ENCODE data around the gene ARHGAP12.

The ARHGAP12 gene

GRCh38 chr10:31871266-31872065 lies 57.2 kb downstream of the ARHGAP12 start:
- no peaks in the 10 kb centered on the region for H3K9me3 Mint-ChIP-seq
- H3K4me3 Mint-ChIP-seq = no peak overlapping the region
- H3K36me3 Mint-ChIP-seq (ENCODE audit: low read depth) = no peaks in the 10 kb centered on the region
- no peaks in the 10 kb centered on the region for H3K27me3 Mint-ChIP-seq
- intact Hi-C loops (cut with micrococcal nuclease) = no loop called here
- H3K4me1 Mint-ChIP-seq (ENCODE audit: low read depth) = peaks cover 3% of the 10 kb centered on the region
- no peak overlapping the region for H3K27ac Mint-ChIP-seq

- Mint-ChIP-seq H3K9me3 (no peaks in the 10 kb centered on the region), H3K36me3 (ENCODE audit: low read depth) (no peaks in the 10 kb centered on the region), H3K4me1 (ENCODE audit: low read depth) (peaks cover 20% of the 10 kb centered on the region), H3K27ac (no peak overlapping the region), H3K27me3 (no peaks in the 10 kb centered on the region), H3K4me3 (no peak overlapping the region)
- intact Hi-C loops (cut with micrococcal nuclease) = loop anchor here (10.0 kb wide), 1 partner anchor 347 kb away; no protein-coding TSS in a partner anchor
These were observed 61.0 kb downstream of the ARHGAP12 start for GRCh38 chr10:31867646-31868045.

DNA sequence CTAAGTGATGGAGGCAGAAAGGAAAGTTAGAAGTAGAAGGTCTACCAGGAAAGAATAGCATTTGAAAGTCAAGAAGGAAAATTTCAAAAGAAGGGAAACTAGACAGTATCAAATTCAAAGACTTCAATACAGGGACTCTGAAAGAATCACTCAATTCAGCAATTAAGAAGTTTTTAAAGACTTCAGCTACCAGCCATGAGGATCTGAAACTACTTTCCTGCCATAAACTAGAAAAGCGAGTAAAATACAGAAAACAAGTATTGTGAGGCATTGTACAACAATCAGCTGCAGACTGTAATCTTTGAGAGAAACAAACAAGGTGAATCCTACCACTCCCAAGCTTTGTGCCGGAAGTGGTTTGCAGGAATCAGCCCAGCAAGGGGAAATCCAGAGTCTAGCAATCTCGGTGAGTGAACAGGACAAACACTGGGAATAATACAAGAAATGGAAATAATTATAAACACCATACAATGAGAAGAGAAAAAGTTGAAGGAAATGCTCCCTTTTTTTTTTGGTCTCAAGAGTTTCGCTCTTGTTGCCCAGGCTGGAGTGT lies 62.4 kb downstream of the ARHGAP12 start:
- Mint-ChIP-seq H3K36me3 (ENCODE audit: low read depth) (no peaks in the 10 kb centered on the region), H3K4me1 (ENCODE audit: low read depth) (peaks cover 20% of the 10 kb centered on the region), H3K9me3 (no peaks in the 10 kb centered on the region), H3K27ac (peak overlapping the region; percentile 45), H3K27me3 (no peaks in the 10 kb centered on the region), H3K4me3 (no peak overlapping the region)
- intact Hi-C loops (cut with micrococcal nuclease) = loop anchor here (10.0 kb wide), 1 partner anchor 349 kb away; no protein-coding TSS in a partner anchor

DNA sequence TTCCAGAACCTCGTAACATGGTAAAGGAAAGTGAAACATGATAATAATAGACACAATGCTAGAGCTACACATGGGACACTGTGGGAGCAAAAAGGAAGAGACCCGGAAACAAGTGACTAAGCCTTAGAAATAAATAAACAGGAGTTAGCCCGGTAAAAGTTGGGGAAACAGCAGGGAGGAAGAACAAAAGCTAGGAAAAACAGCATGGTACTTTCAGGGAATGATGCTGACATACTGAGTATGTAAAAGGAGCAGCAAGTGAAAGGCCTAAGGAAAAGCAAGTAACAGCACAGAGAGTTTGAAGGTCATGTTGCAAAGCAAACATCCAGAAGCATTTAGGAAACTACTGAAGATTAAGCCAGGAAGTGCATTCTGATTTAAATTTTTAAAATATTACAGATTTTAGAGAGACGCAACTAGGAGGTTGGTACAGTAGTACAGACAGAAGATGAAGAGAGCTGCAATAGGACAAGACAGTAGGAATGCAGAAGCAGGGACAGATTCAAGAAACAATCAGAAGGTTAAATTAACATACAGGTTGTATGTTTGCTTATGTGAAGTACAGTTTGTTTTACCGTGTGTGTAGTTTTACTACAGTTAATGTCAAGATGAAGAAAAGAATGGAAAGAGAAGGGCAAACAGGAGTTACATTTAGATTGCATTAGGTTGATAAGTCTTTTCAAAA lies 63.7 kb downstream of the ARHGAP12 start:
- H3K36me3 Mint-ChIP-seq (ENCODE audit: low read depth) = no peaks in the 10 kb centered on the region
- intact Hi-C loops (cut with micrococcal nuclease) = loop anchor here (5.0 to 10.0 kb wide), 3 partner anchors 62 to 350 kb away; partner anchors contain the start of gene ARHGAP12
- H3K4me3 Mint-ChIP-seq = no peak overlapping the region
- H3K9me3 Mint-ChIP-seq = no peaks in the 10 kb centered on the region
- H3K4me1 Mint-ChIP-seq (ENCODE audit: low read depth) = peaks cover 20% of the 10 kb centered on the region
- H3K27ac Mint-ChIP-seq = no peak overlapping the region
- no peaks in the 10 kb centered on the region for H3K27me3 Mint-ChIP-seq

GRCh38 chr10:31855033-31855432 lies 73.6 kb downstream of the ARHGAP12 start:
- H3K27ac Mint-ChIP-seq = no peak overlapping the region
- H3K36me3 Mint-ChIP-seq (ENCODE audit: low read depth) = peaks cover 28% of the 10 kb centered on the region
- H3K4me3 Mint-ChIP-seq = no peak overlapping the region
- no peaks in the 10 kb centered on the region for H3K4me1 Mint-ChIP-seq (ENCODE audit: low read depth)
- H3K9me3 Mint-ChIP-seq = no peaks in the 10 kb centered on the region
- H3K27me3 Mint-ChIP-seq = no peaks in the 10 kb centered on the region
- intact Hi-C loops (cut with micrococcal nuclease) = no loop called here

- no peaks in the 10 kb centered on the region for H3K27me3 Mint-ChIP-seq
These were observed 75.0 kb downstream of the ARHGAP12 start for GRCh38 chr10:31853629-31854028.

GRCh38 chr10:31851216-31851615 lies 77.4 kb downstream of the ARHGAP12 start:
- H3K27me3 Mint-ChIP-seq = no peaks in the 10 kb centered on the region
- intact Hi-C loops (cut with micrococcal nuclease) = no loop called here
- no peaks in the 10 kb centered on the region for H3K4me1 Mint-ChIP-seq (ENCODE audit: low read depth)
- no peak overlapping the region for H3K4me3 Mint-ChIP-seq
- H3K9me3 Mint-ChIP-seq = no peaks in the 10 kb centered on the region
- peaks cover 25% of the 10 kb centered on the region for H3K36me3 Mint-ChIP-seq (ENCODE audit: low read depth)
- H3K27ac Mint-ChIP-seq = no peak overlapping the region

More at GRCh38 chr10:31853629-31854028, 75.0 kb downstream of the ARHGAP12 start:
- Mint-ChIP-seq H3K36me3 (ENCODE audit: low read depth) (peaks cover 30% of the 10 kb centered on the region), H3K9me3 (no peaks in the 10 kb centered on the region), H3K27ac (no peak overlapping the region), H3K4me1 (ENCODE audit: low read depth) (no peaks in the 10 kb centered on the region), H3K4me3 (no peak overlapping the region)
- intact Hi-C loops (cut with micrococcal nuclease) = no loop called here

DNA sequence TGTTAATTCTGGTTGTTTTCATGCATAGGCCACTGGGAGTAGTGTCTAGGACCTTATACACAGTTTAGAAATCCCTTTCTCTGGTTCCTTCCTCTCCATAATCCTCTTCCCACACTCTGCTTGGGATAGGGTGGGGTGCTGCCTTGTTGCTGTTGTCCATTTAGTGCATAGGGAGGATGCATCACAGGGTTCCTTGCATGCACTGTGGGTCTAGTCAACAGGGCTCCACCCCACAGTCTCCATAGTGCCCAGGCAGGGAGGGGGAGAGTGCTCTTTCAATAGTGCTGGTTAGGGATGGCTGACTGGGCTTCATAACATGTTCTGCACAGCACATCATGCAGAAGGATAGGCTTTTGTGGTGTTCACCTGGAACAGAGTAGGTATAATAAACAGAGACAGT lies 81.1 kb downstream of the ARHGAP12 start:
- H3K4me3 Mint-ChIP-seq = no peak overlapping the region
- intact Hi-C loops (cut with micrococcal nuclease) = no loop called here
- H3K36me3 Mint-ChIP-seq (ENCODE audit: low read depth) = peaks cover 27% of the 10 kb centered on the region
- H3K9me3 Mint-ChIP-seq = no peaks in the 10 kb centered on the region
- H3K27ac Mint-ChIP-seq = no peak overlapping the region
- no peaks in the 10 kb centered on the region for H3K4me1 Mint-ChIP-seq (ENCODE audit: low read depth)
- H3K27me3 Mint-ChIP-seq = no peaks in the 10 kb centered on the region

DNA sequence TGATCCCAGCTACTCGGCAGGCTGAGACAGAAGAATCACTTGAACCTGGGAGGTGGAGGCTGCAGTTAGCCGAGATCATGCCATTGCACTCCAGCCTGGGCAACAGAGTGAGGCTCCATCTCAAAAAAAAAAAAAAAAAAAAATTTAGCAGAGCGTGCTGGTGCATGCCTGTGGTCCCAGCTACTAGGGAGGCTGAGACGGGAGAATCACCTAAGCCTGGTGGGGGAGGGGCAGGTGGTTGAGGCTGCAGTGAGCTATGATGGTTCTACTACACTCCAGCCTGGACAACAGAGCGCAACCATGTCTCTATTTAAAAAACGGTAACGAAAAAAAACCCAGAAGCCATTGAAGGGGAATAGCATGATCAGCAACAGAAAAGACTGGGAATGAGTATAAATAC lies 89.9 kb downstream of the ARHGAP12 start:
- Mint-ChIP-seq H3K4me3 (no peak overlapping the region), H3K9me3 (no peaks in the 10 kb centered on the region), H3K27ac (no peak overlapping the region), H3K27me3 (no peaks in the 10 kb centered on the region), H3K4me1 (ENCODE audit: low read depth) (peaks cover 25% of the 10 kb centered on the region), H3K36me3 (ENCODE audit: low read depth) (no peaks in the 10 kb centered on the region)
- intact Hi-C loops (cut with micrococcal nuclease) = no loop called here

- Mint-ChIP-seq H3K4me3 (no peak overlapping the region), H3K27me3 (no peaks in the 10 kb centered on the region), H3K9me3 (no peaks in the 10 kb centered on the region), H3K4me1 (ENCODE audit: low read depth) (peaks cover 31% of the 10 kb centered on the region), H3K27ac (no peak overlapping the region), H3K36me3 (ENCODE audit: low read depth) (no peaks in the 10 kb centered on the region)
- intact Hi-C loops (cut with micrococcal nuclease) = no loop called here
These were observed 90.6 kb downstream of the ARHGAP12 start for GRCh38 chr10:31838065-31838464.

GRCh38 chr10:31836569-31837406 lies 91.8 kb downstream of the ARHGAP12 start:
- Mint-ChIP-seq H3K4me3 (no peak overlapping the region), H3K4me1 (ENCODE audit: low read depth) (peaks cover 33% of the 10 kb centered on the region), H3K27ac (peak overlapping the region; percentile 19), H3K27me3 (no peaks in the 10 kb centered on the region), H3K36me3 (ENCODE audit: low read depth) (no peaks in the 10 kb centered on the region), H3K9me3 (no peaks in the 10 kb centered on the region)
- intact Hi-C loops (cut with micrococcal nuclease) = no loop called here

DNA sequence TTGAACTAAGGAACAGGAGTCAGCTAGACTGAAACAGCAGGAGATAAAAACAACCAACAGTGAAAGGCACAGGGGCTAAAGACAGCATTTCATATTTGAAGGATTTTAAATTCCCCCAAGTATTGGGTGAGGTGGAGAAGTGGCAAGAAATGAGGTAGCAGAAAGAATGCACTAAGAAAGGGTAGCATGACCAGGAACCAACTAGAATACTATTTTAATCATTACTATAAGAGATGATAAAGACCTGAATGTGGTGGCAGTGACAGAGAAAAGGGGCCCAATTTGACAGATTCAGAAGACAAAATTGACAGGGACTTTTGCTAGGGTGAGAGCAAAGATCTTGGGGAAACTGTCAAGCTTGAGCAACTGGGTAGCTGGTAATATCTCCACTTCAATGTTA lies 94.9 kb downstream of the ARHGAP12 start:
- no peak overlapping the region for H3K4me3 Mint-ChIP-seq
- intact Hi-C loops (cut with micrococcal nuclease) = no loop called here
- peaks cover 12% of the 10 kb centered on the region for H3K36me3 Mint-ChIP-seq (ENCODE audit: low read depth)
- H3K27ac Mint-ChIP-seq = no peak overlapping the region
- no peaks in the 10 kb centered on the region for H3K9me3 Mint-ChIP-seq
- peaks cover 30% of the 10 kb centered on the region for H3K4me1 Mint-ChIP-seq (ENCODE audit: low read depth)
- H3K27me3 Mint-ChIP-seq = no peaks in the 10 kb centered on the region

- H3K4me1 Mint-ChIP-seq (ENCODE audit: low read depth) = peaks cover 19% of the 10 kb centered on the region
- no peaks in the 10 kb centered on the region for H3K9me3 Mint-ChIP-seq
- no peak overlapping the region for H3K27ac Mint-ChIP-seq
- H3K36me3 Mint-ChIP-seq (ENCODE audit: low read depth) = peaks cover 13% of the 10 kb centered on the region
- intact Hi-C loops (cut with micrococcal nuclease) = no loop called here
- H3K27me3 Mint-ChIP-seq = no peaks in the 10 kb centered on the region
- no peak overlapping the region for H3K4me3 Mint-ChIP-seq
These were observed 96.4 kb downstream of the ARHGAP12 start for GRCh38 chr10:31832261-31832660.
